HCT116 (cell line): Measurements from ENCODE around the gene ORC5. TPM values are rescaled to one million over a fixed set of nuclear protein-coding genes. Genes with fewer than 3 reads are reported as not detected.

Experiments
- ATAC-seq: fragments of 200-7000 bp; cut with Tn5 transposase; 2 replicates; pipeline ENCODE4 v1.9.1; 2020; ENCODE audit warnings: mild to moderate bottlenecking, moderate library complexity
- BruUV-seq: library from RNA; stranded (reverse); fragments of 400-500 nt; replicated peaks from 2 replicates; lab custom pipeline; 2021; lab: Mats Ljungman, UMichigan
- CTCF ChIA-PET: fragments of 300-600 bp; sonication (Branson Sonifier 250); formaldehyde crosslinking; loops from one replicate; lab custom pipeline; 2021; ENCODE audit warnings: antibody characterized with exemption; lab: Charles Lee
- POLR2A ChIA-PET: fragments of 300-600, 350-600 bp; sonication (Branson Sonifier 250); formaldehyde crosslinking; loops from one replicate; lab custom pipeline; 2021; ENCODE audit warnings: antibody characterized with exemption; lab: Charles Lee
- RAD21 ChIA-PET, 2 experiments: fragments of 300-600 bp; sonication (Branson Sonifier 250); formaldehyde crosslinking; loops; one replicate each; lab custom pipeline; 2023; ENCODE audit warnings: low total read pairs in 2 of 2; ENCODE audit not compliant: uncharacterized antibody in 2 of 2, unreplicated experiment in 2 of 2, low non-redundant PET in 1 of 2; lab: Charles Lee
- DNase-seq: peaks from one replicate; pipeline ENCODE4 v3.0.0-alpha.2; 2010; ENCODE audit warnings: low read depth, low spot score
- H2AFZ ChIP-seq: fragments of 200-600 bp; shearing (Covaris generic), sonication (generic); 2 replicates; pipeline ENCODE4 v1.6.1; 2017; ENCODE audit warnings: low read depth, mixed run types, mixed read lengths, antibody characterized with exemption, low read length; ENCODE audit not compliant: poor library complexity, severe bottlenecking
- H3K27ac ChIP-seq: 2 replicates; pipeline ENCODE4 v1.5.1; 2012; ENCODE audit warnings: low read depth, low read length
- H3K27me3 ChIP-seq: fragments of 200-600 bp; sonication (generic); 2 replicates; pipeline ENCODE4 v1.6.1; 2016; ENCODE audit warnings: mixed run types, low read length, mixed read lengths; ENCODE audit not compliant: insufficient read depth
- H3K36me3 ChIP-seq, 2 experiments: fragments of 200-500 bp in 1 of 2; fragments of 200-600 bp in 1 of 2; sonication (Bioruptor generic) in 1 of 2; sonication (generic) in 1 of 2; 2 replicates each; pipeline versions ENCODE4 v1.5.1 to v1.6.1; 2014 to 2016; ENCODE audit warnings: low read length in 2 of 2, inconsistent platforms in 1 of 2, mixed read lengths in 1 of 2, mixed run types in 1 of 2; ENCODE audit not compliant: insufficient read depth in 2 of 2, control insufficient read depth in 1 of 2
- H3K4me1 ChIP-seq, 2 experiments: fragments of 200-600 bp in 1 of 2; sonication (generic) in 1 of 2; 2 replicates each; pipeline versions ENCODE4 v1.5.1 to v1.6.1; 2012 to 2017; ENCODE audit warnings: low read length in 2 of 2, inconsistent platforms in 1 of 2, mild to moderate bottlenecking in 1 of 2, mixed read lengths in 1 of 2, mixed run types in 1 of 2, moderate library complexity in 1 of 2; ENCODE audit not compliant: insufficient read depth in 2 of 2, control insufficient read depth in 1 of 2
- H3K4me2 ChIP-seq: fragments of 200-600 bp; sonication (generic); 2 replicates; pipeline ENCODE4 v1.6.1; 2017; ENCODE audit warnings: mixed run types, low read length, mixed read lengths
- H3K4me3 ChIP-seq, 2 experiments: fragments of 200-600 bp in 1 of 2; sonication (generic) in 1 of 2; replicated peaks in 1 of 2; 2 replicates each; pipeline ENCODE4 v1.5.1; 2011 to 2016; ENCODE audit warnings: low read length in 2 of 2, control low read depth in 1 of 2, low read depth in 1 of 2, mild to moderate bottlenecking in 1 of 2, mixed read lengths in 1 of 2, mixed run types in 1 of 2
- H3K79me2 ChIP-seq: fragments of 200-600 bp; sonication (generic); 2 replicates; pipeline ENCODE4 v1.6.1; 2017; ENCODE audit warnings: mild to moderate bottlenecking, mixed run types, low read length, moderate library complexity, mixed read lengths; ENCODE audit not compliant: insufficient read depth
- H3K9ac ChIP-seq: fragments of 200-600 bp; sonication (generic); 2 replicates; pipeline ENCODE4 v1.6.1; 2016; ENCODE audit warnings: low read length, mixed read lengths
- H3K9me2 ChIP-seq: fragments of 200-600 bp; sonication (generic), shearing (Covaris generic); 2 replicates; pipeline ENCODE4 v1.6.1; 2017; ENCODE audit warnings: mixed run types, mild to moderate bottlenecking, moderate library complexity; ENCODE audit not compliant: insufficient read depth
- H3K9me3 ChIP-seq, 2 experiments: fragments of 200-500 bp in 1 of 2; fragments of 200-600 bp in 1 of 2; sonication (Bioruptor generic) in 1 of 2; sonication (generic) in 1 of 2; 2 replicates each; pipeline ENCODE4 v1.6.1; 2014 to 2017; ENCODE audit warnings: low read length in 2 of 2, mixed read lengths in 2 of 2, inconsistent platforms in 1 of 2, low read depth in 1 of 2, mild to moderate bottlenecking in 1 of 2, mixed run types in 1 of 2, moderate library complexity in 1 of 2; ENCODE audit not compliant: control insufficient read depth in 1 of 2, insufficient read depth in 1 of 2
- H4K20me1 ChIP-seq: fragments of 200-600 bp; sonication (generic), shearing (Covaris generic); 2 replicates; pipeline ENCODE4 v1.6.1; 2017; ENCODE audit warnings: mixed run types, mild to moderate bottlenecking, moderate library complexity; ENCODE audit not compliant: insufficient read depth
- CEBPB ChIP-seq: IDR thresholded peaks from 2 replicates; pipeline ENCODE4 v1.6.1; 2012; ENCODE audit warnings: low read depth
- CTCF ChIP-seq, 3 experiments: fragments of 200-600 bp in 1 of 3; sonication (generic) in 1 of 3; IDR thresholded peaks in 2 of 3; conservative IDR thresholded peaks in 1 of 3; 2 replicates each; pipeline ENCODE4 v1.5.1; 2012 to 2017; ENCODE audit warnings: low read depth in 2 of 3, low read length in 2 of 3, antibody characterized with exemption in 1 of 3, borderline replicate concordance in 1 of 3, control low read depth in 1 of 3, mild to moderate bottlenecking in 1 of 3, mixed read lengths in 1 of 3, mixed run types in 1 of 3, moderate library complexity in 1 of 3; ENCODE audit not compliant: insufficient read depth in 1 of 3
- EGR1 ChIP-seq: IDR thresholded peaks from 2 replicates; pipeline ENCODE4 v1.6.1; 2012; ENCODE audit warnings: low read depth
- EZH2phosphoT487 ChIP-seq: fragments of 200-600 bp; IDR thresholded peaks from 2 replicates; pipeline ENCODE4 v1.6.1; 2018; ENCODE audit warnings: antibody characterized with exemption, borderline replicate concordance
- FOSL1 ChIP-seq: IDR thresholded peaks from 2 replicates; pipeline ENCODE4 v1.6.1; 2012; ENCODE audit warnings: low read depth
- JUND ChIP-seq: IDR thresholded peaks from 2 replicates; pipeline ENCODE4 v1.6.1; 2012
- MAX ChIP-seq: IDR thresholded peaks from 2 replicates; pipeline ENCODE4 v1.6.1; 2012
- RAD21 ChIP-seq: IDR thresholded peaks from 2 replicates; pipeline ENCODE4 v1.6.1; 2012; ENCODE audit warnings: low read depth, mild to moderate bottlenecking
- REST ChIP-seq: IDR thresholded peaks from 2 replicates; pipeline ENCODE4 v1.6.1; 2012; ENCODE audit warnings: low read depth
- SRF ChIP-seq: IDR thresholded peaks from 2 replicates; pipeline ENCODE4 v1.6.1; 2012; ENCODE audit warnings: low read depth
- TCF7L2 ChIP-seq: IDR thresholded peaks from 2 replicates; pipeline ENCODE4 v1.7.0; 2011; ENCODE audit warnings: borderline replicate concordance, inconsistent platforms; ENCODE audit not compliant: insufficient read depth, insufficient read length; ENCODE audit errors: extremely low read depth
- YY1 ChIP-seq: IDR thresholded peaks from 2 replicates; pipeline ENCODE4 v1.6.1; 2011; ENCODE audit warnings: low read length, low read depth, moderate library complexity, mild to moderate bottlenecking; ENCODE audit not compliant: insufficient replicate concordance; ENCODE audit errors: extremely low read depth
- ZFX ChIP-seq: fragments of 450-650 bp; IDR thresholded peaks from 2 replicates; pipeline ENCODE4 v1.6.1; 2017
- intact Hi-C: fragments of 100-400 bp; cut with micrococcal nuclease; formaldehyde crosslinking; loops from 2 replicates; pipeline ENCODE4 v1.10.0; 2022
- total RNA-seq: library from RNA; stranded (reverse); gene quantifications from one replicate; pipeline ENCODE4 v1.2.1, GENCODE V29; 2021; ENCODE audit not compliant: unreplicated experiment

Gene ORC5
- total RNA-seq, 1 experiment from 2014 or later = 30.2 TPM

- Histone ChIP-seq H3K4me2 (no peak overlapping the region), H3K36me3 (no peaks in the 10 kb centered on the region), H2AFZ (no peak overlapping the region), H3K9me2 (no peaks in the 10 kb centered on the region), H3K4me3 (no peak overlapping the region), H4K20me1 (no peaks in the 10 kb centered on the region), H3K27me3 (peaks cover 58% of the 10 kb centered on the region), H3K79me2 (no peaks in the 10 kb centered on the region), H3K9me3 (no peaks in the 10 kb centered on the region), H3K4me1 (no peaks in the 10 kb centered on the region), H3K9ac (no peak overlapping the region), H3K27ac (no peak overlapping the region)
- DNase-seq (no peak), ATAC-seq (no peak)
- ChIA-PET RAD21 (no interaction called here), POLR2A (no interaction called here), CTCF (no interaction called here)
- no TSS peak for BruUV-seq
- no peak for TF ChIP-seq CTCF (IDR thresholded peaks at IDR 0.05 in 2 of 3, conservative IDR thresholded peaks at IDR 0.05 in 1 of 3; ENCODE audit: borderline replicate concordance in 1 of 3, insufficient read depth in 1 of 3, low read depth in 2 of 3, low read length in 2 of 3)
- no peak for TF ChIP-seq JUND
- TF ChIP-seq RAD21 = no peak
- no peak for TF ChIP-seq REST
- TF ChIP-seq TCF7L2 = no peak
- no peak for TF ChIP-seq ZFX
- no peak for TF ChIP-seq CEBPB
- TF ChIP-seq FOSL1 = no peak
- no peak for TF ChIP-seq EGR1
- no peak for TF ChIP-seq SRF
- no peak for TF ChIP-seq MAX
- TF ChIP-seq YY1 = no peak
- TF ChIP-seq EZH2phosphoT487 = no peak
- intact Hi-C loops = no loop called here
These were observed 33.9 kb upstream of the ORC5 start for GRCh38 chr7:104241538-104242209.
